ENCODE data around the gene RTEL1.
A peak's percentile ranks its signal among the peaks of the same experiment; 100 is the strongest.

- TF ChIP-seq CTCF (IDR thresholded peaks at IDR 0.05) (no peak), POLR2A (IDR thresholded peaks at IDR 0.05) (peak in 1 of 2 donors; percentile 50)
Measured at GRCh38 chr20:63620991-63621390, 37.1 kb upstream of the RTEL1 start.
